Stimulated activated CD4-positive, alpha-beta T cell treated with anti-CD3 and anti-CD28 coated beads, Interleukin-4, amount 100 ng/mL, for 4 hours (primary cell): Measurements from ENCODE around the gene ST8SIA2.

ENCODE experiments used
- DNase-seq, 2 experiments: peaks; one replicate each; pipeline ENCODE4 v3.0.0-alpha.2; 2020

Gene ST8SIA2

GRCh38 chr15:92499731-92500530, 106.2 kb downstream of the ST8SIA2 start:
- DNase-seq: no peak

GRCh38 chr15:92502336-92502735, 108.7 kb downstream of the ST8SIA2 start:
- DNase-seq: no peak

GRCh38 chr15:92502930-92503857, 109.5 kb downstream of the ST8SIA2 start:
- DNase-seq: no peak

DNA sequence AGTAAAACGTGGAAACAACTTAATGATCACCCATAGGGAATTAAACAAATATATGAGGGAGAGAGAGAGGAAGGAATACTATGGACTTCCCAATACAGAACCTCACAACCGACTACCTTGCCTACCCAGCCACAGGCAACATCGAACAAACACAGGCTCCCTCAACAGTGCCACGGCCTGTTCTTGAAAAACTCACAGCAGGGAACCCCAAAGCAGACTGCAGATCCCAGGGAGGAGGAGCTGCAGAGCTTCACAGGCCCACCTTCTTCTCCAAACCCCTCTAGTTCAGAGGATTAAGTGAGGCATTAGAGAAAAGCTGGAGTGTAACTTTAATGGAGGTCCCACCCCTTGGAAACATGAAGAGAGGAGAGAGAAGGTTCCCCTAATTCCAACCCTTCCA, 110.2 kb downstream of the ST8SIA2 start:
- DNase-seq: no peak

DNA sequence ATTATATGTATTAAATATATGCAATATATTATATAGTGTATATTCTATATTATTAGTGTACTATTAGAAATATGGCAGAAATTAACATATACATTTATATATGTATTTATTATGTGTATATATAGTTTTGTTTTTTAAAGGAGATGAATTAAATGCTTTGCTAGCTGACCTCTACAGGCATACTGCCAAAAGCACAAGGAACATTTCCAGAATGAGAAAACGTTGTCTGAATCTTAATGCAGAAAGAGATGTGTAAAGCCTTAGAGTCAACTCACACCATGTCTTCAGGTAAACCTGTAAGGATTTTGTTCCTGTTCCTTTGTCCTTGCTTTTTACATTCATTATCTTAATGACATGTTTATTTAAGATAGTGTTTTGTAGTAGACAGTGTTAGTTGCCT, 111.9 kb downstream of the ST8SIA2 start:
- no peak for DNase-seq

DNA sequence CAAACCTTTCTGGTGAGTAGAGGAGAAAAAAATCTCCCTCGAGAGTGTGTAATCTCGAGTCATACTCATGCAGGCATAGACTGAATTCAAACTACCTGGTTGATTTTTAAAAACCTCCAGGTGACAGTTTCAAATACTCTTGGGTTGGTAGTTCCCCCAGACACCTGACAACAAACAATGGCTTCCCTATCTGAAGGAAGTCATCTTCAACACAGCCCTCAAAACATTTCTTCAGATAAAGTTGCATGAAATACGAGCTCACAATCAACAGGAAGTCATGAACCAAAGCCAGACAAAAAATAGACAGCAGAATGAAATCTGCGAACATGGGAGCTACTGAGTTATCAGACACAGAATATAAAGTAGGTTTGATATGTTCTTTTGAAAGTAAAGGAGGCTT, 112.8 kb downstream of the ST8SIA2 start:
- DNase-seq: no peak

- DNase-seq: no peak
These were observed 116.6 kb downstream of the ST8SIA2 start for GRCh38 chr15:92510163-92510882.
